ENCODE data around the gene HPCAL1. TPM values are rescaled to one million over a fixed set of nuclear protein-coding genes. Genes with fewer than 3 reads are reported as not detected.

Gene HPCAL1
- polyA plus RNA-seq, 1 donor from 2014 or later, result 63.4 TPM

DNA sequence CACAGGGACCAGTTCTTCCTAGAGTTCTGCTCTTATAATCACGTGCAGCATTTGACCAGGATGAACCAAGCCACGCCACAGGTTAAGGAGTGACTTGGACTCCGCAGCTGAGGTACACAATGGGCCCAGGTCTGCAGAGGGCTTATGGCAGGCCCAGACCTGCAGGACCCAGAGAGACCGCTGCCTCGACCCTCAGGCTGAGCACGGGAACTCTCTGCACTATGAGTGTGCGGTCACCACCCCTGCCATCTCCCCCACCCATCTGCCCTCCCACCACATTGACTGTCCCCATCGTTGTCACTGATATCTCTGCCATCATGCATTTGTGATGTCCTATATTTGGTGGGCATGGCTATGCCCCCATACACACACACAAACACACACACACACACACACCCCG, 45.7 kb upstream of the HPCAL1 start:
- no peak overlapping the region for H3K9ac ChIP-seq (ENCODE audit: low read length)
- H3K4me3 ChIP-seq (ENCODE audit: low read length), result no peak overlapping the region
- H3K9me2 ChIP-seq (ENCODE audit: insufficient read depth, low read length), result no peaks in the 10 kb centered on the region
- no peak overlapping the region for H3K27ac ChIP-seq (ENCODE audit: low read length)
- no peaks in the 10 kb centered on the region for H3K27me3 ChIP-seq (ENCODE audit: insufficient read depth, low read depth, low read length)
- no peaks in the 10 kb centered on the region for H3K79me2 ChIP-seq (replicated peaks; ENCODE audit: insufficient read depth, low read length)
- H2AFZ ChIP-seq (ENCODE audit: low read depth, low read length), result no peak overlapping the region
- no peaks in the 10 kb centered on the region for H4K20me1 ChIP-seq (ENCODE audit: insufficient read depth)
- no peaks in the 10 kb centered on the region for H3K36me3 ChIP-seq (ENCODE audit: insufficient read depth, low read length)
- H3F3A ChIP-seq (ENCODE audit: insufficient read depth, low read length, poor library complexity, severe bottlenecking), result no peaks in the 10 kb centered on the region
- TF ChIP-seq EZH2 (IDR thresholded peaks at IDR 0.05; ENCODE audit: borderline replicate concordance, insufficient read depth, low read length, poor library complexity, severe bottlenecking) (no peak), CTCF (IDR thresholded peaks at IDR 0.05; ENCODE audit: poor library complexity, severe bottlenecking) (no peak), MXI1 (conservative IDR thresholded peaks at IDR 0.05; ENCODE audit: poor library complexity, severe bottlenecking) (no peak)
- TF ChIP-seq, protein P1, sequence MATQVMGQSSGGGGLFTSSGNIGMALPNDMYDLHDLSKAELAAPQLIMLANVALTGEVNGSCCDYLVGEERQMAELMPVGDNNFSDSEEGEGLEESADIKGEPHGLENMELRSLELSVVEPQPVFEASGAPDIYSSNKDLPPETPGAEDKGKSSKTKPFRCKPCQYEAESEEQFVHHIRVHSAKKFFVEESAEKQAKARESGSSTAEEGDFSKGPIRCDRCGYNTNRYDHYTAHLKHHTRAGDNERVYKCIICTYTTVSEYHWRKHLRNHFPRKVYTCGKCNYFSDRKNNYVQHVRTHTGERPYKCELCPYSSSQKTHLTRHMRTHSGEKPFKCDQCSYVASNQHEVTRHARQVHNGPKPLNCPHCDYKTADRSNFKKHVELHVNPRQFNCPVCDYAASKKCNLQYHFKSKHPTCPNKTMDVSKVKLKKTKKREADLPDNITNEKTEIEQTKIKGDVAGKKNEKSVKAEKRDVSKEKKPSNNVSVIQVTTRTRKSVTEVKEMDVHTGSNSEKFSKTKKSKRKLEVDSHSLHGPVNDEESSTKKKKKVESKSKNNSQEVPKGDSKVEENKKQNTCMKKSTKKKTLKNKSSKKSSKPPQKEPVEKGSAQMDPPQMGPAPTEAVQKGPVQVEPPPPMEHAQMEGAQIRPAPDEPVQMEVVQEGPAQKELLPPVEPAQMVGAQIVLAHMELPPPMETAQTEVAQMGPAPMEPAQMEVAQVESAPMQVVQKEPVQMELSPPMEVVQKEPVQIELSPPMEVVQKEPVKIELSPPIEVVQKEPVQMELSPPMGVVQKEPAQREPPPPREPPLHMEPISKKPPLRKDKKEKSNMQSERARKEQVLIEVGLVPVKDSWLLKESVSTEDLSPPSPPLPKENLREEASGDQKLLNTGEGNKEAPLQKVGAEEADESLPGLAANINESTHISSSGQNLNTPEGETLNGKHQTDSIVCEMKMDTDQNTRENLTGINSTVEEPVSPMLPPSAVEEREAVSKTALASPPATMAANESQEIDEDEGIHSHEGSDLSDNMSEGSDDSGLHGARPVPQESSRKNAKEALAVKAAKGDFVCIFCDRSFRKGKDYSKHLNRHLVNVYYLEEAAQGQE (IDR thresholded peaks at IDR 0.05; ENCODE audit: borderline replicate concordance), result no peak
- no peaks in the 10 kb centered on the region for H3K9me3 ChIP-seq (ENCODE audit: low read length)
- no peak overlapping the region for H3K4me2 ChIP-seq (ENCODE audit: low read length)

DNA sequence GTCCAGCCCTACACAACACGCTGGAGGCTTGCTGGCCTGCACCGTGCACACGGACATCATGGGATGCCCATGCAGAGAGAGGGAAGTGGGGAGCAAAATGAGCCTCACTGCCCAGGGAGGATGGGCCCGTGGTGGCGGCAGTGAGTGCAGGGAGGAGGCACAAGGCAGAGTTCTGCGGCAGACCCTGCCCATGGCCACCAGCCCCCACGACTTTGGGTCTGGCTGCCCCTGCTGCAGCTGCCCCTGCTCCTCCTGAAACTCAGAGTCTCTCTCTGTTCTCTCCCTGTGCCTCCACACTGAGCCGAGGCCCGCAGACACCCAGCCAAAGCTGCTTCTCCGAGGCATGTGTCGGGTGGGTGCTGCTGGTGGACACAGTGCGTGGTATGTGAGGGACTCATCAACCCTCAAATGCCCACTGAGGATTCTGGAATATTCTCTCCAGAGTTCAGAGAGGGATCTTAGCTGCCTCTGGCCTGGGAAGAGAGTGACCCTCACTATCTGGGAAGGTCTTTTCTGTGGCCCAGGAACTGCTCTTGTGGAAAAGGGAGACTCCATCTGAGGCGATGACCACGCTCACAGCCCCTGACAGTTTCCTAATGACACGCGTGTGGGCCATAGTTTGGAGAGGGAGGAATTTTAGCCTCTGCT, 45.1 kb upstream of the HPCAL1 start:
- no peak for TF ChIP-seq CTCF (IDR thresholded peaks at IDR 0.05; ENCODE audit: poor library complexity, severe bottlenecking)
- no peak for TF ChIP-seq TAF1 (IDR thresholded peaks at IDR 0.05; ENCODE audit: low read depth)
- TF ChIP-seq POLR2AphosphoS5 (IDR thresholded peaks at IDR 0.05), result no peak
- TF ChIP-seq, protein P1 (IDR thresholded peaks at IDR 0.05; ENCODE audit: borderline replicate concordance), result no peak
- TF ChIP-seq RAD21 (conservative IDR thresholded peaks at IDR 0.05), result no peak
- no peak for TF ChIP-seq MXI1 (conservative IDR thresholded peaks at IDR 0.05; ENCODE audit: poor library complexity, severe bottlenecking)
- TF ChIP-seq EP300 (conservative IDR thresholded peaks at IDR 0.05; ENCODE audit: poor library complexity, severe bottlenecking), result no peak
- no peak for TF ChIP-seq EZH2 (IDR thresholded peaks at IDR 0.05; ENCODE audit: borderline replicate concordance, insufficient read depth, low read length, poor library complexity, severe bottlenecking)
- TF ChIP-seq SMC3 (conservative IDR thresholded peaks at IDR 0.05; ENCODE audit: poor library complexity), result no peak
- no peak overlapping the region for H3K27ac ChIP-seq (ENCODE audit: low read length)
- H3K36me3 ChIP-seq (ENCODE audit: insufficient read depth, low read length), result no peaks in the 10 kb centered on the region
- H4K20me1 ChIP-seq (ENCODE audit: insufficient read depth), result no peaks in the 10 kb centered on the region
- H3K9ac ChIP-seq (ENCODE audit: low read length), result no peak overlapping the region
- no peaks in the 10 kb centered on the region for H3K9me3 ChIP-seq (ENCODE audit: low read length)
- H3K4me3 ChIP-seq (ENCODE audit: low read length), result no peak overlapping the region
- H3K27me3 ChIP-seq (ENCODE audit: insufficient read depth, low read depth, low read length), result no peaks in the 10 kb centered on the region
- H3K79me2 ChIP-seq (replicated peaks; ENCODE audit: insufficient read depth, low read length), result no peaks in the 10 kb centered on the region
- H3K9me2 ChIP-seq (ENCODE audit: insufficient read depth, low read length), result no peaks in the 10 kb centered on the region
- no peak overlapping the region for H2AFZ ChIP-seq (ENCODE audit: low read depth, low read length)
- no peaks in the 10 kb centered on the region for H3F3A ChIP-seq (ENCODE audit: insufficient read depth, low read length, poor library complexity, severe bottlenecking)
- H3K4me2 ChIP-seq (ENCODE audit: low read length), result no peak overlapping the region
